SU-DHL-6 (cell line): ENCODE measurements around the gene APOC1.
"Not testable (repeated sequence)": the region's sequence is repeated elsewhere in the genome, so short reads cannot be mapped to it uniquely, and the experiment has no call there.

Experiments used
- H2AFZ ChIP-seq: fragments of 200-600 bp; sonication (generic); 2 replicates; pipeline ENCODE4 v1.6.1; 2014; ENCODE audit warnings: low read depth, mild to moderate bottlenecking, moderate library complexity, mixed read lengths, antibody characterized with exemption, low read length; ENCODE audit not compliant: severe bottlenecking
- H3F3A ChIP-seq: fragments of 200-600 bp; shearing (Covaris generic); 2 replicates; pipeline ENCODE4 v1.6.0; 2016; ENCODE audit warnings: antibody characterized with exemption, mild to moderate bottlenecking; ENCODE audit not compliant: insufficient read depth
- H3K27ac ChIP-seq: fragments of 200-600 bp; sonication (generic); 2 replicates; pipeline ENCODE4 v1.5.1; 2016; ENCODE audit warnings: low read depth, mild to moderate bottlenecking, low read length, moderate library complexity, mixed read lengths
- H3K27me3 ChIP-seq: fragments of 200-600 bp; sonication (generic), shearing (Covaris generic); 2 replicates; pipeline ENCODE4 v1.6.0; 2014; ENCODE audit warnings: mild to moderate bottlenecking, low read length
- H3K36me3 ChIP-seq: fragments of 200-600 bp; sonication (generic); 2 replicates; pipeline ENCODE4 v1.6.1; 2014; ENCODE audit warnings: mild to moderate bottlenecking, low read length, mixed read lengths
- H3K4me2 ChIP-seq: fragments of 300-600, 200-600 bp; shearing (Covaris generic), sonication (generic); 2 replicates; pipeline ENCODE4 v1.6.0; 2014; ENCODE audit warnings: low read length, low read depth, mild to moderate bottlenecking; ENCODE audit not compliant: poor library complexity, severe bottlenecking
- H3K4me3 ChIP-seq: fragments of 200-600 bp; sonication (generic); 2 replicates; pipeline ENCODE4 v1.5.1; 2014; ENCODE audit warnings: antibody characterized with exemption, low read length, mild to moderate bottlenecking, mixed read lengths; ENCODE audit not compliant: insufficient read depth, poor library complexity, severe bottlenecking
- H3K79me2 ChIP-seq: fragments of 200-600 bp; sonication (generic); 2 replicates; pipeline ENCODE4 v1.6.1; 2014; ENCODE audit warnings: mild to moderate bottlenecking, low read length, moderate library complexity; ENCODE audit not compliant: insufficient read depth
- H3K9ac ChIP-seq: fragments of 200-600 bp; sonication (generic); 2 replicates; pipeline ENCODE4 v1.7.0; 2014; ENCODE audit warnings: mild to moderate bottlenecking, low read length
- H3K9me2 ChIP-seq: fragments of 200-600 bp; sonication (generic); replicated peaks from 2 replicates; pipeline ENCODE4 v1.6.1; 2014; ENCODE audit warnings: low read length; ENCODE audit not compliant: insufficient read depth
- H3K9me3 ChIP-seq: fragments of 200-600 bp; sonication (generic); 2 replicates; pipeline ENCODE4 v1.6.1; 2014; ENCODE audit warnings: low read length, mixed read lengths; ENCODE audit not compliant: insufficient read depth
- H4K20me1 ChIP-seq: fragments of 200-600 bp; sonication (generic); 2 replicates; pipeline ENCODE4 v1.6.1; 2014; ENCODE audit warnings: low read depth, mild to moderate bottlenecking, antibody characterized with exemption, low read length, moderate library complexity, mixed read lengths
- EZH2phosphoT487 ChIP-seq: fragments of 200-600 bp; sonication (generic), shearing (Covaris generic); conservative IDR thresholded peaks from 2 replicates; pipeline ENCODE4 v1.6.1; 2018; ENCODE audit warnings: mild to moderate bottlenecking, antibody characterized with exemption, low read length, moderate library complexity, mixed read lengths
- TF ChIP-seq, protein P1 (sequence below): fragments of 200-600 bp; sonication (generic); IDR thresholded peaks from one replicate; pipeline ENCODE4 v1.5.1; 2017; ENCODE audit warnings: antibody characterized with exemption, mild to moderate bottlenecking, low read length, moderate library complexity; ENCODE audit not compliant: insufficient read depth, poor library complexity, severe bottlenecking

The APOC1 gene

DNA sequence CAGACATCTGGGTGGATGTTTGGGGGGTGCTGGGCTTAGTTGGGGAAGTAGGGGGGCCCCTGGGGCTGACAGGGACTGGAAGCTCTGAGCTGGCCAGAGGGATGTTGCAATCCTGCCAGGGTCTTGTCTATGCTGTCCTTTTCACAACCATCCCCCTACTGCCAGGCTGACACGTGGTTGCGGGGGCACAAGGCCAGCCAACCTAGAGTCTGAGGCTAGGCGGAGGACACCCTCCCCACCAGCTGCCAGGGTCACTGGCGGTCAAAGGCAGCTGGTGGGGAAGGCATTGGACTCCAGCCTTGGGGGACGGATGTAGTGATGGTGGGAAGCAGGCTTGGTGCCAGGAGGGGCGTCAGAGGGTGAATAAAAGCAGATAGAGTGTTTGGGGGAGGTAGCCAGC is 1.6 kb upstream of the APOC1 start:
- no peak overlapping the region for H2AFZ ChIP-seq
- no peaks in the 10 kb centered on the region for H3K9me2 ChIP-seq
- H4K20me1 ChIP-seq: no peaks in the 10 kb centered on the region
- no peak overlapping the region for H3K27ac ChIP-seq
- H3K36me3 ChIP-seq: no peaks in the 10 kb centered on the region
- H3K4me2 ChIP-seq: no peak overlapping the region
- no peaks in the 10 kb centered on the region for H3K79me2 ChIP-seq
- H3F3A ChIP-seq: no peaks in the 10 kb centered on the region
- TF ChIP-seq EZH2phosphoT487: no peak
- TF ChIP-seq, protein P1, sequence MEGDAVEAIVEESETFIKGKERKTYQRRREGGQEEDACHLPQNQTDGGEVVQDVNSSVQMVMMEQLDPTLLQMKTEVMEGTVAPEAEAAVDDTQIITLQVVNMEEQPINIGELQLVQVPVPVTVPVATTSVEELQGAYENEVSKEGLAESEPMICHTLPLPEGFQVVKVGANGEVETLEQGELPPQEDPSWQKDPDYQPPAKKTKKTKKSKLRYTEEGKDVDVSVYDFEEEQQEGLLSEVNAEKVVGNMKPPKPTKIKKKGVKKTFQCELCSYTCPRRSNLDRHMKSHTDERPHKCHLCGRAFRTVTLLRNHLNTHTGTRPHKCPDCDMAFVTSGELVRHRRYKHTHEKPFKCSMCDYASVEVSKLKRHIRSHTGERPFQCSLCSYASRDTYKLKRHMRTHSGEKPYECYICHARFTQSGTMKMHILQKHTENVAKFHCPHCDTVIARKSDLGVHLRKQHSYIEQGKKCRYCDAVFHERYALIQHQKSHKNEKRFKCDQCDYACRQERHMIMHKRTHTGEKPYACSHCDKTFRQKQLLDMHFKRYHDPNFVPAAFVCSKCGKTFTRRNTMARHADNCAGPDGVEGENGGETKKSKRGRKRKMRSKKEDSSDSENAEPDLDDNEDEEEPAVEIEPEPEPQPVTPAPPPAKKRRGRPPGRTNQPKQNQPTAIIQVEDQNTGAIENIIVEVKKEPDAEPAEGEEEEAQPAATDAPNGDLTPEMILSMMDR: no peak
- H3K4me3 ChIP-seq: no peak overlapping the region
- H3K9ac ChIP-seq: no peak overlapping the region
- no peaks in the 10 kb centered on the region for H3K27me3 ChIP-seq
- H3K9me3 ChIP-seq: no peaks in the 10 kb centered on the region

DNA sequence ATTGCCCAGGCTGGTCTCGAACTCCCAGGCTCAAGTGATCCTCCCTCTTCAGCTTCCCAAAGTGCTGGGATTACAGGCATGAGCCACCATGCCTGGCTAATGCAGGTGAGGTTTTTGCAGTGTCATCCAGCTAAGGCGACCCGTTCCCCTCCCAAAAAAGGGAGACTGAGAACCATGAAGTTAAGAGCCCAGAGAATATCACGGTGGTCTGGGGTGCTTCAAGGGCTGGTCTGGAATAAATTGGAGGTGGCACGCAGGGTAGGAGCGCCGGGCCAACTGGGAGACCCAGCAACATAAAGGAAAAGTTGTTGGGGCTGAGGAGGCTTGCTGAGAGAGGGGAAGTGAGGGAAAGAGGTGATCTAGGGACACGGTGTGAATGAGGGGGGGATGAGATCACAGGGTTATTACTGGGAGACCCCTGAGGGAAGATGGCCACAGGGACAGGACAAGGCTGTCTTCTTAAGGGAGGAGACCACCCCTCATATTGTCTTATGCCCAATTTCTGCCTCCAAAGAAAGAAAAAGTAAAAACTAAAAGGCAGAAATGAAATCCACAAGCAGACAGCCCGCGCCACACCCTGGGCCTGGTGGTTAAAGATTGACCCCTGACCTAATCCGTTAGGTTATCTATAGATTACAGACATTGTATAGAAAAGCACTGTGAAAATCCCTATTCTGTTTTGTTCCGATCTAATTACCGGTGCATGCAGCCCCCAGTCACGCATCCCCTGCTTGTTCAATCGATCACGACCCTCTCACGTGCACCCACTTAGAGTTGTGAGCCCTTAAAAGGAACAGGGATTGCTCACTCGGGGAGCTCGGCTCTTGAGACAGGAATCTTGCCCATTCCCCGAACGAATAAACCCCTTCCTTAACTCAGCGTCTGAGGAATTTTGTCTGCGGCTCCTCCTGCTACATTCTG is 636 bp upstream of the APOC1 start:
- not testable (repeated sequence) for H3K27ac ChIP-seq, H3K4me3 ChIP-seq, H3K36me3 ChIP-seq, H3K9me2 ChIP-seq, H3K27me3 ChIP-seq, H3K9ac ChIP-seq, H3K79me2 ChIP-seq, H3F3A ChIP-seq, H4K20me1 ChIP-seq, H3K9me3 ChIP-seq
- Histone ChIP-seq H3K4me2 (peak overlapping the region; percentile 61), H2AFZ (peak overlapping the region; percentile 98)

DNA sequence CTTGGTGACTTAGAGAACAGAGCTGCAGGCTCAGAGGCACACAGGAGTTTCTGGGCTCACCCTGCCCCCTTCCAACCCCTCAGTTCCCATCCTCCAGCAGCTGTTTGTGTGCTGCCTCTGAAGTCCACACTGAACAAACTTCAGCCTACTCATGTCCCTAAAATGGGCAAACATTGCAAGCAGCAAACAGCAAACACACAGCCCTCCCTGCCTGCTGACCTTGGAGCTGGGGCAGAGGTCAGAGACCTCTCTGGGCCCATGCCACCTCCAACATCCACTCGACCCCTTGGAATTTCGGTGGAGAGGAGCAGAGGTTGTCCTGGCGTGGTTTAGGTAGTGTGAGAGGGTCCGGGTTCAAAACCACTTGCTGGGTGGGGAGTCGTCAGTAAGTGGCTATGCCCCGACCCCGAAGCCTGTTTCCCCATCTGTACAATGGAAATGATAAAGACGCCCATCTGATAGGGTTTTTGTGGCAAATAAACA is 9.9 kb downstream of the APOC1 start:
- no peak overlapping the region for H3K4me3 ChIP-seq
- no peak overlapping the region for H3K27ac ChIP-seq
- H3F3A ChIP-seq: no peaks in the 10 kb centered on the region
- no peak overlapping the region for H3K4me2 ChIP-seq
- no peak overlapping the region for H3K9ac ChIP-seq
- TF ChIP-seq, protein P1: no peak
- no peak for TF ChIP-seq EZH2phosphoT487
- H3K36me3 ChIP-seq: no peaks in the 10 kb centered on the region
- no peaks in the 10 kb centered on the region for H3K79me2 ChIP-seq
- no peaks in the 10 kb centered on the region for H3K9me2 ChIP-seq
- H2AFZ ChIP-seq: no peak overlapping the region
- H3K27me3 ChIP-seq: no peaks in the 10 kb centered on the region
- H4K20me1 ChIP-seq: no peaks in the 10 kb centered on the region
- no peaks in the 10 kb centered on the region for H3K9me3 ChIP-seq
